Activated naive CD4-positive, alpha-beta T cell treated with anti-CD3 and anti-CD28 coated beads, Interleukin-2, amount 50 U/mL, for 16 hours (primary cell): ENCODE results near the gene SEMA3B.
"Not testable (repeated sequence)": the region's sequence is repeated elsewhere in the genome, so short reads cannot be mapped to it uniquely, and the experiment has no call there.

Source experiments
- DNase-seq: peaks from one replicate; pipeline ENCODE4 v3.0.0-alpha.2; 2020

SEMA3B gene

GRCh38 chr3:50295553-50296431 is 26.8 kb downstream of the SEMA3B start:
- no peak for DNase-seq

- no peak for DNase-seq
Observed at GRCh38 chr3:50296721-50297383, 27.9 kb downstream of the SEMA3B start.

- no peak for DNase-seq
Observed at GRCh38 chr3:50297384-50297775, 28.4 kb downstream of the SEMA3B start.

- no peak for DNase-seq
Observed at GRCh38 chr3:50297896-50298725, 29.2 kb downstream of the SEMA3B start.

GRCh38 chr3:50298836-50299637 is 30.1 kb downstream of the SEMA3B start, which contains the start of the genes HYAL3 and NAA80:
Gene HYAL3 (minus strand): TSS chr3:50299405. CDS start chr3:50295602, 3,803 bp downstream.
Gene NAA80 (minus strand): TSS chr3:50299405. CDS start chr3:50297463, 1,942 bp downstream.
- peak; percentile 99 for DNase-seq

- no peak for DNase-seq
Observed at GRCh38 chr3:50299638-50299928, 30.6 kb downstream of the SEMA3B start.

GRCh38 chr3:50299929-50300680 is 31.2 kb downstream of the SEMA3B start:
- DNase-seq, result no peak

- no peak for DNase-seq
Observed at GRCh38 chr3:50300681-50301254, 31.8 kb downstream of the SEMA3B start.

GRCh38 chr3:50302095-50303012 is 33.4 kb downstream of the SEMA3B start:
- no peak for DNase-seq

- no peak for DNase-seq
Observed at GRCh38 chr3:50303013-50303815, 34.3 kb downstream of the SEMA3B start, which contains the start of gene HYAL1. Gene HYAL1 (minus strand): TSS chr3:50303574. CDS start chr3:50302956, 618 bp downstream.

- no peak for DNase-seq
Observed at GRCh38 chr3:50304601-50305000, 35.7 kb downstream of the SEMA3B start.

- not testable (repeated sequence) for DNase-seq
Observed at GRCh38 chr3:50312041-50312440, 43.1 kb downstream of the SEMA3B start.

GRCh38 chr3:50314342-50314741 is 45.4 kb downstream of the SEMA3B start:
- no peak for DNase-seq

- no peak for DNase-seq
Observed at GRCh38 chr3:50314816-50315215, 45.9 kb downstream of the SEMA3B start.

- peak; percentile 53 for DNase-seq
Observed at GRCh38 chr3:50316657-50317242, 47.8 kb downstream of the SEMA3B start.

- no peak for DNase-seq
Observed at GRCh38 chr3:50317300-50317699, 48.4 kb downstream of the SEMA3B start.

- DNase-seq, result no peak
Observed at GRCh38 chr3:50318163-50318562, 49.2 kb downstream of the SEMA3B start.

GRCh38 chr3:50318615-50319014 is 49.7 kb downstream of the SEMA3B start:
- DNase-seq, result no peak
